ENCODE results near the gene SKOR2. TPM values are rescaled to one million over a fixed set of nuclear protein-coding genes. Genes with fewer than 3 reads are reported as not detected.

Gene SKOR2
- total and polyA plus RNA-seq, 2 of the 13 experiments (the other 11 are each of a cell fraction or from before 2014, with no cell fraction given), result not detected

- TF ChIP-seq ZNF335 (CRISPR knock-in tag; IDR thresholded peaks at IDR 0.05) (no peak), SP140L (CRISPR knock-in tag; IDR thresholded peaks at IDR 0.05; ENCODE audit: borderline replicate concordance) (no peak), U2AF2 (IDR thresholded peaks at IDR 0.05; ENCODE audit: low read depth, low read length) (no peak), POLR2AphosphoS5 (IDR thresholded peaks at IDR 0.05; ENCODE audit: low read depth, low read length) (peak; percentile 86), PHF20 (CRISPR knock-in tag; IDR thresholded peaks at IDR 0.05) (peak; percentile 78), ELF4 (CRISPR knock-in tag; IDR thresholded peaks at IDR 0.05; ENCODE audit: borderline replicate concordance) (no peak), REL (CRISPR knock-in tag; conservative IDR thresholded peaks at IDR 0.05) (no peak), ZNF225 (CRISPR knock-in tag; IDR thresholded peaks at IDR 0.05) (no peak), ZNF24 (IDR thresholded peaks at IDR 0.05) (no peak), PRPF4 (IDR thresholded peaks at IDR 0.05; ENCODE audit: low read depth, low read length, poor library complexity, severe bottlenecking) (no peak), ZNF614 (CRISPR knock-in tag; IDR thresholded peaks at IDR 0.05; ENCODE audit: borderline replicate concordance) (peak; percentile 63; the same call in 1 of the 2 replicates), THRA (CRISPR knock-in tag; IDR thresholded peaks at IDR 0.05; ENCODE audit: borderline replicate concordance) (no peak), ZNF367 (CRISPR knock-in tag; IDR thresholded peaks at IDR 0.05; ENCODE audit: borderline replicate concordance) (no peak), DMAP1 (CRISPR knock-in tag; IDR thresholded peaks at IDR 0.05) (peak; percentile 98), RFX1 (IDR thresholded peaks at IDR 0.05) (no peak), MEIS1 (CRISPR knock-in tag; IDR thresholded peaks at IDR 0.05; ENCODE audit: borderline replicate concordance) (peak; percentile 82; the same call in 1 of the 2 replicates), ZNF703 (CRISPR knock-in tag; IDR thresholded peaks at IDR 0.05; ENCODE audit: borderline replicate concordance) (no peak), ZFP36L1 (CRISPR knock-in tag; IDR thresholded peaks at IDR 0.05) (no peak), SETDB1 (CRISPR knock-in tag; IDR thresholded peaks at IDR 0.05; ENCODE audit: borderline replicate concordance) (no peak), POLR2AphosphoS2 (IDR thresholded peaks at IDR 0.05; ENCODE audit: low read depth, low read length) (no peak), ZNF850 (CRISPR knock-in tag; conservative IDR thresholded peaks at IDR 0.05) (no peak), HINFP (CRISPR knock-in tag; IDR thresholded peaks at IDR 0.05; ENCODE audit: low read depth) (peak; percentile 82; the same call in 1 of the 2 replicates), ZBTB46 (CRISPR knock-in tag; IDR thresholded peaks at IDR 0.05; ENCODE audit: borderline replicate concordance) (no peak), HNRNPL (IDR thresholded peaks at IDR 0.05; ENCODE audit: low read depth, low read length) (no peak), DBP (CRISPR knock-in tag; IDR thresholded peaks at IDR 0.05; ENCODE audit: not compliant biosample characterization) (no peak), MXI1 (IDR thresholded peaks at IDR 0.05; ENCODE audit: borderline replicate concordance, low read depth, low read length) (peak; percentile 65; the same call in 1 of the 3 replicates)
These were observed 75.4 kb downstream of the SKOR2 start, which contains the start of gene IER3IP1 (continued) for GRCh38 chr18:47175898-47176575.

All from HepG2 (cell line).